GM12872 (cell line): ENCODE measurements around the gene DIAPH1.

Experiments used
- TF ChIP-seq, protein P1 (sequence below): IDR thresholded peaks from 3 replicates; pipeline ENCODE4 v1.5.1; 2011; ENCODE audit warnings: low read depth, mild to moderate bottlenecking, low read length, moderate library complexity; ENCODE audit not compliant: insufficient read depth

DIAPH1 gene

DNA sequence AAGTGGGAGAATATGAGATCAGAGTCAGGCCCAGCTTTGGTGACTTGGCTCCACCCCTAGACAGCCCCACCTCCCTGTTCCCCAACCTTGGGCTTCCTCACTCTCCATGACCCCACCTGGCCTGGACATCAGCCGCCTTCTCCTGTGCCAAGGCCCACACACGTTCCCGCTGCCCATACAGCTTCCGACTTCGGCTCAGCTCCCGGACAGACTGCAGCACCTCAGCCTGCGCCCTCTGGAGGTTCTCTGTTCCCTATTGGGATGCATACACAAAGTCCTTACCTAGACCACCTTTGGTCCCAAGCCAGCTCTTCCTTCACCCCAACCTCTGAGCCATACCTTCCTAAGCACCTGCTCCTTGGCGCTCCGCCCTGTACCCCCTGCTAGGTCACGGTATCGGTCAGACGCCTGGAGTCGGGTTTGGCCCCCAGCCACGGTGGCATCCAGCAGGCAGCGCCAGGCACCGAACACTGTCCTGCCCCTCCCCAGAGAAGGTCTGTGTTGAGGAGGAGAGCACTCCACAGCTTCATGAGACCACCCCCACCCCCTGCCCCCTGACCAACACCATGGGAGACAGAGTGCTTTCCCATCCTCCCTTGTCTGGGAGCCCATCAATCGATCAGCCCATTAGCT lies 30.4 kb upstream of the DIAPH1 start:
- TF ChIP-seq, protein P1, sequence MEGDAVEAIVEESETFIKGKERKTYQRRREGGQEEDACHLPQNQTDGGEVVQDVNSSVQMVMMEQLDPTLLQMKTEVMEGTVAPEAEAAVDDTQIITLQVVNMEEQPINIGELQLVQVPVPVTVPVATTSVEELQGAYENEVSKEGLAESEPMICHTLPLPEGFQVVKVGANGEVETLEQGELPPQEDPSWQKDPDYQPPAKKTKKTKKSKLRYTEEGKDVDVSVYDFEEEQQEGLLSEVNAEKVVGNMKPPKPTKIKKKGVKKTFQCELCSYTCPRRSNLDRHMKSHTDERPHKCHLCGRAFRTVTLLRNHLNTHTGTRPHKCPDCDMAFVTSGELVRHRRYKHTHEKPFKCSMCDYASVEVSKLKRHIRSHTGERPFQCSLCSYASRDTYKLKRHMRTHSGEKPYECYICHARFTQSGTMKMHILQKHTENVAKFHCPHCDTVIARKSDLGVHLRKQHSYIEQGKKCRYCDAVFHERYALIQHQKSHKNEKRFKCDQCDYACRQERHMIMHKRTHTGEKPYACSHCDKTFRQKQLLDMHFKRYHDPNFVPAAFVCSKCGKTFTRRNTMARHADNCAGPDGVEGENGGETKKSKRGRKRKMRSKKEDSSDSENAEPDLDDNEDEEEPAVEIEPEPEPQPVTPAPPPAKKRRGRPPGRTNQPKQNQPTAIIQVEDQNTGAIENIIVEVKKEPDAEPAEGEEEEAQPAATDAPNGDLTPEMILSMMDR, result no peak

DNA sequence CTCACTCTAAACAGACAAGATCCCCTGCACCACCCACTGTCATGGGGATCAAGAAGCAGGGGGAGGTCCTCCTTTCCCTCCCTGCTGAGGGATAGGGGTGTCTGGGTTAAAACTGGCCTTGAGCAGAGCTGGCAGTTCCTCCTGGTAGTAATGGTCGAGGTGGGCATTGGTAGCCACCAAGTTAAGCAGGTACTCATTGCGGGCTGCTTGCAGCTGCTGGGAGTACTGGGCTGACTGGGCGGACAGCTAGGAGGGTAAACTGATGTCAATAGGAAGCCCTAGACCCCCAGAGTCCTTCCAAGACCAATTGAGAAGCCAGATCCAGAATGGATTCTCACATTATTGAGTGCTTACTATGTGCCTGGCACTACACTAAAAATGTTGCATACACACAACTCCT lies 29.1 kb upstream of the DIAPH1 start:
- TF ChIP-seq, protein P1, result no peak

DNA sequence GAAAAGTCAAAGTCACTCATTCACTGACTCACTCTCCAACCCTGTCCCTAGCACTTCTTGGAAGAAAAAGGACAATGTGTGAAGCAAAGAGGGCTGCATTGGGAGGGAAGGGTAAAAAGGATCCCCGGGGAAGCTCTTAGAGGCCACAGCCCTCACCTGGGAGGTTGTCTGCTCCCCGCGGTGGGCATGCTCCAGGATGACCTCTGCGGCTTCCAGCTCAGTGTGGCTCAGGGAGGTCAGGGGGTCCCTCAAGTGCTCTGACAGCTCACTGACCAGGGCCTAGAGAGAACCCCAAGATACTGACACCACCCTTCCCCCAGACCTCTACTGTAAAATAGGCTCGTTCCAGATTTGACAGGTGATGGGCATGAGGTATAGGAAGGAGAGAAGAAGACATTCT lies 28.4 kb upstream of the DIAPH1 start:
- TF ChIP-seq, protein P1, result no peak

DNA sequence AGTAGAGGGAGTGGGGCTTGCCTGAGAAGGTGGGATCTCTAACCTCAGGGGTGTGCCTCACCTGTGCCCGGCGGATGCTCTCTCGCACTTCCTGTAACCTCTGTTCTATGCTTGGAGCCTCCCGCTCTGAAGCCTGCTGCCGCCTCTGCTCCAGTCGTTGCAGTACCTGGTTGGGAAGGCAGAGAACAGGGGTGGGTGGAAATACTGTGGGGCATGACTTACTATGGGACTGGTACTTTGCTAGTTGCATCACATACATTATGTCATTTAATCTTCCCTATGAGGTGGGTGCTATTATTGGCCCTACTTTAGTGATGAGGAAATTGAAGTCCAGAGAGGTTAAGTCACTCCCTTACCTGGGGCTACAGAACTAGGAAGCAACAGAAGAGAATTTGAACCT lies 27.2 kb upstream of the DIAPH1 start:
- TF ChIP-seq, protein P1, result no peak

DNA sequence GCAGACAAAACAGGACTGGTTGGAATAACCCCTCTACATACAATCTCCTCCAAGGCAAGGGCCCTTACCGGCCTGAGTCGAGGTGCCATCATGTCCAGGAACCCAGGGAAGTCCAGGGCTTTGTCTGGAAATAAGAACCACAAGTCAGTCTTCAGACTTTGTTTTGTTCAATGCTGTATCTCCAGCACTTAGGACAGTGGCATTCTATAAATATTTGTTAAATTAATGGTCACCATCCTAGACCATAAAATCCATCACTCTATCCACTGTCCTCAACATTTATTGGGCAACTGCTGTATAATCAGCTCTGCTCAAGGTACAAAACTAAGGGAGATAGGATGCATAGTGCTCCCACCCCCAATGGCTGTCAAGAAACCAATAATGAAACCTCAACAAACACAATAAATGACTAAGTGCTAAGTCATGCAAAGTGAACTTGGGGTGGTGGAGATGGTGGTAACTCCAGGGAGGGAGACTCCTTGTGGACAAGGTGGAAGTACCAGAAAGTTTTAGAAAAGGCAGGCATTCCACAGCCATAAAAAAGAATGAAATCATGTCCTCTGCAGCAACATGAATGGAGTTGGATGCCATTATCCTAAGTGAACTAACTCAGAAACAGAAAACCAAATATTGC lies 23.0 kb upstream of the DIAPH1 start:
- TF ChIP-seq, protein P1, result no peak; the same call in 2 of the 3 replicates

DNA sequence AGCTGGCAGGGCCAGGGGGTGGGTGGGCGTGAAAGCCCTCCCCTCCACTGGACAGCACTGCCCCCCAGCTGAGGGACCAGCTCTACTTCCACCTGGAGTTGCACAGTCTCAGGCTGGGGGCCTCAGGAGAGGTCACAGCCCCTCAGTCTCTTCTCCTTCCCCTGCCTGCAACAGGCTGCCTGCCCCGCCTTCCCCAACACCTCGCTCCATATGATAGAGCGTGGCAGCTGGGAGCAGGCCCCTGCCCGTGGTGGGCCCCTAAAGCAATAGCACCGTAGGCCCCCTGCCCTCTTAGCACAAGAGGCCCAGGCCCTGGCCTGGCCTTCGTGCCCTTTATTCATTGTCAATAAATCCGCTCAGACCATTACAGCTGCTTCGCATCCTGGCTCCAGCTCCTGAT lies 21.9 kb upstream of the DIAPH1 start:
- TF ChIP-seq, protein P1, result no peak

DNA sequence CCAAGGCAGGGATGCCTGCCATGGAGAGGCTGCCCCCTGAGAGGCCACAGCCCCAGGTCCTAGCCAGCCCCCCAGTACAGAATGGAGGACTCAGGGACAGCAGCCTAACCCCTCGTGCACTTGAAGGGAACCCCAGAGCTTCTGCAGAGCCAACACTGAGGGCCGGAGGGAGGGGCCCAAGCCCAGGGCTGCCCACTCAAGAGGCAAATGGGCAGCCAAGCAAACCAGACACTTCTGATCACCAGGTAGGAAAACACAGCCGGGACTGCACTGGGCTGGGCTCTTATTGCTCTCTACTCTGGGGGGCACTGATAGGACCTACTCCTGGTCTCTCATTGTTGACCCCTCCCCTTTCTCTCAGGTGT lies 21.2 kb upstream of the DIAPH1 start:
- TF ChIP-seq, protein P1, result no peak
